Renal pelvis (tissue), 4 donors: ENCODE measurements around the gene IGF1R. TPM values are rescaled to one million over a fixed set of nuclear protein-coding genes. Genes with fewer than 3 reads are reported as not detected.

ENCODE experiments used
- DNase-seq: peaks from one replicate; pipeline ENCODE4 v3.0.0-alpha.2; 2013
- polyA plus RNA-seq, 3 donors: library from polyadenylated mRNA; unstranded; fragments of 120-200 nt; gene quantifications; one replicate each; pipeline ENCODE4 v1.2.1, GENCODE V29; 2013; ENCODE audit not compliant: insufficient read length in 3 of 3

IGF1R gene
- polyA plus RNA-seq, 3 donors = 39.9 to 63.7 (median 61.4) TPM

DNA sequence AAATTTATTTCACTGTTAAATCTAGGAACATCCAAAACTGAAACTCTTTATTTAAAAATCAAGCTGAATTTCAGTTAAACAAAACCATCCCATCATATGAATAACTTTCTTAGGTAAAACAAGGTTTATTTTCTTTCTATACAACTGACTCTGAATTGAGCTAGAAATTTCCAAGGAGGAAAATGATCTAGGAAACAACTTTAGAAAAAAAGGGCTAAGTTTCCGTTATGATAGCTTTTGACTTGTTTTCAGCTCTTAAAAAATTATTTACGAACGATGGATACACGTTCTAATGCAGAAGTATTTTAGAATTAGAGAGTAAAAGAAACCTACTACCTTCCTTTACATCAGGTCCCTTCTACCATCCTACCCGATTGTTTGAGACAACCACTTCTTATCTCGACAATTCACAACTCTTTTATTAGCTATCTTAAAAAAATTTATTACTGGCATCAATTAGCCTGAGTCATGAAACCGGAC, 1.8 kb upstream of the IGF1R start:
- no peak for DNase-seq

DNA sequence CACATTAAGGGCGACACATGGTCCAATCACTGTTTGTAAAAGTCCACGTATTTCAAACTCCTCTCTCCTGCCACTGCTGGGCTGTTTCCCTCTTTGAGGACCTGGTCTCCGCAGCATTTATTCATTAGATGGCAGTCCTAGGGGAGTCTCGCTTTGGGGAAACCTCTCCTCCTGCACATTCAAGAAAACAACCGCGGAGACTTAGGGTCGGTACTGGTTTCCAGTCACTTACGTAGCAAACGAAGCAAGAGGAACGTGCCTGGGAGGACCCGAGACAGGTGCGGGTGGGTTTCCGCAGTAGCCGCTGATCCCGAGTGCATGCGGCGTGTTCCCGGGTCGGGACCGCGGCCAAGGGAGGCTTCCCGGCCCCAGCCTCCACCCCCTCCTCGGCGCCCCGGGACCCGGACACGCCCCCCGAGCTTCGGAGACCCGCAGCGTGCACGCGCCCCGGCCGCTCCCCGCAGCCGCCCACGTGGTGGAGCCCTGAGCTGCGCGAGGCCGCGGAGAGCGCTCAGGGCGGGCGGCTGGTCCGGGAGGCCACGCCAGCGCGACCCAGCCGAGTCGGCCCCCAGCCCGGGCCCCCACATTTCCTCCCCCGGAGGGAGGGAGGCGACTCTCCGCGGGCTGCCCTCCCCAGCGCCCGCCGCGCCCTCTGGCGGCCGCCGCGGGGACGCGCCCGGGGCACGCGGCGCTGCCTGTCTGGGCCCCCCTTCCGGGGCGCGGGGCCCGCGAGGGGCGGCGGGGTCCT, 1.1 kb upstream of the IGF1R start:
- peak; percentile 76 for DNase-seq

DNA sequence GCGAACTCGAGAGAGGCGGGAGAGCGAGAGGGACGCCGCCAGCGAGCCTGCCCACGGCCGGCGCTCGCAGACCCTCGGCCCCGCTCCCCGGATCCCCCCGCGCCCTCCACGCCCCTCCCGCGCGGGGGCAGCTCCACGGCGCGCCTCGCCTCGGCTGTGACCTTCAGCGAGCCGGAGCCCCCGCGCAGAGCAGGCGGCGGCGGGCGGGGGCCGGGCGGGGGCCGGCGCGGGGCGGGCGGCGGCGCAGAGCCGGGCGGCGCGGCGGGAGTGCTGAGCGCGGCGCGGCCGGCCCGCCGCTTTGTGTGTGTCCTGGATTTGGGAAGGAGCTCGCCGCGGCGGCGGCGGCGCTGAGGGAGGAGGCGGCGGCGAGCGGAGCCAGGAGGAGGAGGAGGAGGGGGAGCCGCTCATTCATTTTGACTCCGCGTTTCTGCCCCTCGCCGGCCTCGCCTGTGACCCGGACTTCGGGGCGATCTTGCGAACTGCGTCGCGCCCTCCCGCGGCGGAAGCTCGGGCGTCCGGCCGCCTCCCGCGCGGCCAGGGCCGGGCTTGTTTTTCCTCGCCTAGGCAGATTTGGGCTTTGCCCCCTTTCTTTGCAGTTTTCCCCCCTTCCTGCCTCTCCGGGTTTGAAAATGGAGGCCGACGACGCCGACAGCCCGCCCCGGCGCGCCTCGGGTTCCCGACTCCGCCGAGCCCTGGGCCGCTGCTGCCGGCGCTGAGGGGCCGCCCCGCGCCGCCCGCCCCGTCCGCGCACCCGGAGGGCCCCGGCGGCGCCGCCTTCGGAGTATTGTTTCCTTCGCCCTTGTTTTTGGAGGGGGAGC, 524 bp downstream of the IGF1R start:
- peak; percentile 66 for DNase-seq

DNA sequence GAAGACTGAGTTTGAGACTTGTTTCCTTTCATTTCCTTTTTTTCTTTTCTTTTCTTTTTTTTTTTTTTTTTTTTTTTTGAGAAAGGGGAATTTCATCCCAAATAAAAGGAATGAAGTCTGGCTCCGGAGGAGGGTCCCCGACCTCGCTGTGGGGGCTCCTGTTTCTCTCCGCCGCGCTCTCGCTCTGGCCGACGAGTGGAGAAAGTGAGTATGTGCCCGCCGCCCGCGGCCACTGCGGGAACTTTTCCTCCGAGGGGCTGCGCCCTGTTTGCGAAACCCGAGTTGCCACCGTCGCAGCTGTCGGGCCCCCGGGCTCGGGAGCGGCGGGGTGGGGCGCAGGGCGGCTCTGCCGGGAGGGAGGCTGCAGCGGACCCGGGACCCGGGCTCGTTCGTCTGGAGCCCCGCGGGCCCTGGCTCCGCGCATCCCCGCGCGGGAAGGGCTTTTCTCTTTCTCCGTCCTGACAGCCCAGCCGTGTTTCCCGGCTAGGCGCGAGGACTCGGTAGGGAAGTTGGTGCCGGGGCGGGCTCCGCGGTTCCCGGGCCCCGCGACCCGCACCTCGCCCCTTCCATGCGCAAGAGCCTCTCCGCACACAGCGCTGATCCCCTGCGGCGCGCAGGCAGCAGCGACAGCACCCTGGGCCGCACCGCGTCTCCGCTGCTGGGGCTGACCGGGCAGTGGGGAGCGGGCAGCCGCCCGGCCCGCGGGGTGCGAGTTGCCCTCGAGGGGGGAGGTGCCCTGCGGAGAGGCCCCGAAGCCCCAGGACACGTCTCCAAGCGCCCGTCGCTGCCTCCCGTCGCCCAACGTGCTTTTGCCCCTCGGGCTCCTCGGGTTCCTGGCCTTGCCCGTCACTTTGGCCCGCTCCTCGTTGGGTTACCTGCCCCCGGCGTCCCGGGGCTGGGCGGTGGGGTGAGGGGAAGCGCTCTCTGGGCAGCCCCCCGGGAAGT, 1.4 kb downstream of the IGF1R start:
- no peak for DNase-seq

DNA sequence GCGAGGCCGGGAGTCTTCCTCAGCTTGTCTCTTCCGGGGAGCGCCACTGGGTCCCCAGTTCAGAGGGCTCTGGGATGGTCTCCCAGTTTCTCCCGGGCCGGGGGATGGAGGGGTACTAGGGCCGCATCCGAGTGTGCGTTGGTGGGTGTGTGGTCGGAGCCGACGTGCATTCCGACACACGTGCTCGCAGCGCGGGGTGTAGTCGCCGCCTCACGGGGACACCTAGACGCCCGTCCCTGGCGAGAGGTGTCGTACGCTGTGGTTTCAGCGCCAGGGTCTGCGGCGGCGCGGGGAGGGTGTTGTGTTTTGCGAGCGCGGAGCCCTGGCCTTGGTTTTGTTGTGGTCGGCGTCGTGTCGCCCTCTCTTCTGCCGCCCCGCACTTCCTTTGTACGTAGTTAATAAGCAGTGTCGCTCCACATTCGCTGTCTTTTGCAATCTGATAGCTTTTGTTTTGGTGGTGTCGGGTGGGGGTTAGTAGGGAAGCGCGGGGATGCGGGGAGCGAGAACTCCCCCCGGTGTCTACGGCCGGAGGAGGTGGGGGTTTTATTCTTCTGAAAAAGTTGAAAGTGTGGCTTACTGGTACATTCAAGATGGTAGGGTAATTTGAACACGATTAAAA, 2.2 kb downstream of the IGF1R start:
- peak; percentile 62 for DNase-seq

GRCh38 chr15:98651036-98651481, 2.7 kb downstream of the IGF1R start:
- DNase-seq = no peak

DNA sequence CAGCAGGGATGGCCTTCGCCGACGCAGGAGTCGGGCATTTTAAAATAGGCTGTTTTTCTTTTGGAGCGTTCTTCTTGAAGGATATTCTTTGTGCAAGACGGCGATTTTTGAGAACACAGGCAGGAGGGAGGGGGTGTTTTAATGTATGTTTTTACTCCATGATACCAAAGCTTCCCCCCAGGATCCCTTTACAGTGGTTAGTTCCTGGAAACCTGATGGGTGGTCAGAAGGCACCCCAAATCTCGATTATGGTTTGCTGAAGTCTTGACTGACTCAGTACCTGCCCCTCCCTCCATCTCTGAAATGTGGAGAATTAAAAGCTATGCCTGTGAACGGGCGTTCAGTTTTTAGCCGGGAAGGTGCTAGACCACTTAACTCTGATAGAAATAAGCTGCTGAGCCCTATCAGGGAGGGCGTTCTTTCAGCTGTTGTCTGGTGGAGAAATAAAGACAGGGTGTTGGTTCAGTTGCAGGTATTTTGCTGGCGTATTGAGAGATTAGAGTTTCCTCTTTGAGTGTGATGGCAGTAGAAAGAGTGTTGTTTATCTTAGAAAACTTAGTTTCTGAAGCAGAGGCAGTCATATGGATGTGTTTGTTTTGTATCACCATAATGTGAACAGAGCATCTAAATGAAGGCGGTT, 3.4 kb downstream of the IGF1R start:
- DNase-seq = no peak

- DNase-seq = no peak
These were observed 5.3 kb downstream of the IGF1R start for GRCh38 chr15:98653686-98654085.

GRCh38 chr15:98654790-98655360, 6.5 kb downstream of the IGF1R start:
- DNase-seq = no peak

DNA sequence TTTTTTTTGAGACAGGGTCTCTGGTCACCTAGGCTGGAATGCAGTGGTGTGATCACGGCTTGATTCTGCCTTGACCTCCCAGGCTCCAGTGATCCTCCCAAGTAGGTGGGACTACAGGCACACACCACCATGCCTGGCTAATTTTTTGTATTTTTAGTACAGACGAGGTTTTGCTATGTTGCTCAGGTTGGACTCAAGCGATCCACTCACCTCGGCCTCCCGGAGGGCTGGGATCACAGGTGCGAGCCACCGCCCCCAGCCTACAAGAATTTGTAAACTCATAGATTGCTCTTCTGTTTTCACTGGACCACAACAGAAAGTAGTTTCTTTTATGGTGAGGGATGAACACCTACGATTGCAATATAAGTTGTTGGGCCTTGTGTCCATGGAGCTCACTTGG, 7.4 kb downstream of the IGF1R start:
- no peak for DNase-seq

DNA sequence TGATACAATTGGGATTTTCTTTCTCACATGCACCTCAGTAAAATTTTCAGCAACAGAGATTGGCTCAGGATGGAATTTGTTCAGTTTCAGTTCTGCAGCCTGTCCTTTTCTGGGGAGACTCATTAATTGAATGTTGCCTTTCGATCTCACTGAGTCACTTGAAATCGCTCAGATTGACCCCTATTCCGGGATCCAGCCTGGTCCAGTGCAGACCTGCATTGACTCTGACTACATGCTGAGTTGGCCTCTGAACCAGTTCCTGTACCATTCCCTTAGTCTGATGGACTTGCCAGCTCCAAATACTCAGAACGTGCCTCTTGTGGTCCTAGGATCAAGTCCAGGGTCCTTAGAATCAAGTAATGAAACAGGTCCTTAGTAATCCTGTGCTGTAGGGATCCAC, 9.4 kb downstream of the IGF1R start:
- no peak for DNase-seq

GRCh38 chr15:98658831-98659699, 10.7 kb downstream of the IGF1R start:
- no peak for DNase-seq

- DNase-seq = no peak
These were observed 11.7 kb downstream of the IGF1R start for GRCh38 chr15:98660055-98660454.

- no peak for DNase-seq
These were observed 14.7 kb downstream of the IGF1R start for GRCh38 chr15:98663045-98663444.

DNA sequence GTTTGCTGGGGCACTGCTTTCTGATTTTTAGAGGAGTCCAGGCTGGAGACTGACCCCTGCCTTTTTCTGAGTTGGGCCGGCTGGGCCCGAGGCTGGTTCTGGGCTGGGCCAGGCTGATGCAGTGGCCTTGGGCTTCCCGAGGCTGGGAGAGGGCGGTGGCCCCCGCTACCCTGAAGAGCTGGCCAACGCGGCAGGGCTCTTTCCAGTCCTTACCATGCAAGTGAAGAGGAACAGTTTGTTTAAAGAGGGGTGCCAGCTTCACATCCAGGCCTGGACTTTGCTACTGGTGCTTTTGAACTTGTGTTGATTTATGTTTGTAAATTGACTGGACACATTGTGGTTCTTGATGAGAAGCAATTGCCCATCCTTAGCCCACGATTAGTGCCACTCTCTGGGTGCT, 15.3 kb downstream of the IGF1R start:
- no peak for DNase-seq

DNA sequence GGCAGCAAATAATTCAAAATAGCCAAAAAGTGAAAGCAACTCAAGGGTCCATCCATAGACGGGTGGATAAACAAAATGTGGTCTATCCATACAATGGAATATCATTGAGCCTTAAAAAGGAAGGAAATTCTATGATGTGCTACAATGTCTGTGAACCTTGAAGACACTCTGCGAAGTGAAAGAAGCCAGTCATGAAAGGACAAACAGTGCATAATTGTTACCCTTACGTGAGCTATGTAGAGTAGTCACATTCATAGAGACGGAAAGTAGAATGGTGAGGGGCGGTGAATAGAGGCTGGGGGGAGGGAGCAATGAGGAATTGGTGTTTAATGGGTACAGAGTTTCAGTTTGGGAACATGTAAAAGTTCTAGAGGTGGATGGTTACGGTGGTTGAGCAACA, 18.1 kb downstream of the IGF1R start:
- DNase-seq = no peak

GRCh38 chr15:98666841-98667240, 18.5 kb downstream of the IGF1R start:
- no peak for DNase-seq

DNA sequence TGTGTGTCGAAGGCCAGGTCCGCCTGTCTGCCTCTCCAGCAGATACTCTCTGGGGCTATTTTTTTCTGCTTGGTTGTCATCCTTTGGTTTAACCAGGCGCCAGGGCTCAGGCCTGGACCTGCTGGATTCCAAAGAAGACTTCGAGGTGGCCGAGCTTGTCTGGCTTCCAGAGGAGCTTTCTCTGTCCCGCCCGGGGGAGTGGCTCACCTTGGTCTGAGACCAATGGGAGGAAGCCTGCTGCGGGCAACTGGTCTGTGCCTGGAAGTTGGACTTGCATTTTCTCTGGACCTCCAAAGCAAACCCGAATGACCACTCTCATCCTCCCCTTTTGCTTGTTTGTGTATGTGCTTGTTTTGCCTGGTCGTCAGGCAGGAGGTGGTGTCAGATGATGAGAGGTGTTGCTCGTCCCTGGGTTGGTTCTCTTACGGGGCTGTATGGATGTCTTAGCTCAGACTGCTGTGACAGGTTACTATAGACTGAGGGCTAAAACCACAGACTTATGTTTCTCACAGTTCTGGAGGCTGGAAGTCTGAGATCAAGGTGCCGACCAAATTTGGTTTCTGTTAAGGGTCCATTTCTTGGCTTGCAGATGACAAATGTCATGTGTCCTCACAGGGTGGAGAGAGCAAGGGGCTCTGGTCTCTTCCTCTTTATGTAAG, 19.3 kb downstream of the IGF1R start:
- no peak for DNase-seq
